Caki2 (cell line): ENCODE results near the gene ZNF398. TPM values are rescaled to one million over a fixed set of nuclear protein-coding genes. Genes with fewer than 3 reads are reported as not detected.
"Not testable (repeated sequence)": the region's sequence is repeated elsewhere in the genome, so short reads cannot be mapped to it uniquely, and the experiment has no call there.

Experiments
- DNase-seq: peaks from one replicate; pipeline ENCODE4 v3.0.0-alpha.2; 2015; ENCODE audit warnings: low read depth
- in situ Hi-C: cut with HindIII; loops from 2 replicates; pipeline ENCODE4 v1.10.0; 2016; ENCODE audit warnings: low sequenced_read_pairs, low pct_unique_long_range_greater_than_20kb, mixed read lengths
- total RNA-seq: library from RNA; depleted of rRNA; stranded (reverse); fragments of >200 nt; shearing (Covaris generic); gene quantifications from 2 replicates; pipeline ENCODE4 v1.2.3, GENCODE V29; 2014; ENCODE audit warnings: low replicate concordance

The ZNF398 gene
- total RNA-seq, 1 experiment from 2014 or later, result 2.9 TPM

GRCh38 chr7:149144436-149144922, 2.8 kb upstream of the ZNF398 start:
- not testable (repeated sequence) for DNase-seq

GRCh38 chr7:149145031-149145845, 2.0 kb upstream of the ZNF398 start:
- DNase-seq, result no peak

More at GRCh38 chr7:149144436-149144922, 2.8 kb upstream of the ZNF398 start:
- in situ Hi-C loops, result not testable (repeated sequence)

GRCh38 chr7:149147752-149148653, 750 bp downstream of the ZNF398 start:
- in situ Hi-C loops, result no loop called here
- DNase-seq, result peak; percentile 52

More at GRCh38 chr7:149145031-149145845, 2.0 kb upstream of the ZNF398 start:
- in situ Hi-C loops, result no loop called here

- no peak for DNase-seq
- in situ Hi-C loops, result no loop called here
Measured at GRCh38 chr7:149150981-149151380, 3.7 kb downstream of the ZNF398 start.

- DNase-seq, result no peak
- in situ Hi-C loops, result no loop called here
Measured at GRCh38 chr7:149153346-149153745, 6.1 kb downstream of the ZNF398 start.

GRCh38 chr7:149154056-149154455, 6.8 kb downstream of the ZNF398 start:
- DNase-seq, result no peak
- in situ Hi-C loops, result no loop called here

GRCh38 chr7:149156898-149157297, 9.6 kb downstream of the ZNF398 start:
- no peak for DNase-seq
- in situ Hi-C loops, result no loop called here

GRCh38 chr7:149161241-149161848, 14.1 kb downstream of the ZNF398 start:
- in situ Hi-C loops, result no loop called here
- DNase-seq, result no peak

GRCh38 chr7:149166142-149166541, 18.9 kb downstream of the ZNF398 start:
- in situ Hi-C loops, result no loop called here
- DNase-seq, result no peak

- in situ Hi-C loops, result no loop called here
- no peak for DNase-seq
Measured at GRCh38 chr7:149166630-149167352, 19.5 kb downstream of the ZNF398 start.

- in situ Hi-C loops, result no loop called here
- DNase-seq, result peak; percentile 76
Measured at GRCh38 chr7:149171892-149172533, 24.8 kb downstream of the ZNF398 start.

GRCh38 chr7:149172534-149172920, 25.3 kb downstream of the ZNF398 start:
- in situ Hi-C loops, result no loop called here
- no peak for DNase-seq

GRCh38 chr7:149175150-149175549, 27.9 kb downstream of the ZNF398 start:
- in situ Hi-C loops, result no loop called here
- no peak for DNase-seq

GRCh38 chr7:149179241-149179640, 32.0 kb downstream of the ZNF398 start:
- in situ Hi-C loops, result no loop called here
- no peak for DNase-seq

GRCh38 chr7:149180722-149181449, 33.6 kb downstream of the ZNF398 start:
- in situ Hi-C loops, result no loop called here
- no peak for DNase-seq

- no peak for DNase-seq
- in situ Hi-C loops, result no loop called here
Measured at GRCh38 chr7:149181450-149181790, 34.2 kb downstream of the ZNF398 start.

GRCh38 chr7:149184274-149184673, 37.0 kb downstream of the ZNF398 start:
- in situ Hi-C loops, result no loop called here
- DNase-seq, result no peak
